Activated T-cell treated with anti-CD3 and anti-CD28 coated beads, Interleukin-2, amount 50 U/mL, for 72 hours (primary cell): Measurements from ENCODE around the gene UBE2E3. TPM values are rescaled to one million over a fixed set of nuclear protein-coding genes. Genes with fewer than 3 reads are reported as not detected.
A peak's percentile ranks its signal among the peaks of the same experiment; 100 is the strongest.
"Not testable (repeated sequence)": the region's sequence is repeated elsewhere in the genome, so short reads cannot be mapped to it uniquely, and the experiment has no call there.

Experiments
- ATAC-seq, 2 donors: fragments of 150-1000 bp; cut with Tn5 transposase; replicated peaks in 1 of 2; 2 replicates each; pipeline ENCODE4 v1.10.0; 2021; ENCODE audit warnings: moderate library complexity in 2 of 2, mild to moderate bottlenecking in 1 of 2
- DNase-seq, 2 donors: peaks; one replicate each; pipeline ENCODE4 v3.0.0; 2021 to 2022; ENCODE audit warnings: mixed read lengths in 1 of 2
- H3K27ac Mint-ChIP-seq: one replicate; pipeline ENCODE4 v1.8.0; 2022; ENCODE audit warnings: mild to moderate bottlenecking, moderate library complexity, mixed read lengths
- H3K27me3 Mint-ChIP-seq: one replicate; pipeline ENCODE4 v1.8.0; 2022; ENCODE audit warnings: low read depth, mixed read lengths
- H3K36me3 Mint-ChIP-seq, 2 donors: one replicate each; pipeline ENCODE4 v1.8.0; 2022; ENCODE audit warnings: mixed read lengths in 2 of 2, mild to moderate bottlenecking in 1 of 2; ENCODE audit not compliant: insufficient read depth in 2 of 2
- H3K4me1 Mint-ChIP-seq: one replicate; pipeline ENCODE4 v1.8.0; 2022; ENCODE audit warnings: low read depth, mixed read lengths
- H3K4me3 Mint-ChIP-seq, 2 donors: one replicate each; pipeline ENCODE4 v1.8.0; 2022; ENCODE audit warnings: mild to moderate bottlenecking in 2 of 2, mixed read lengths in 2 of 2, moderate library complexity in 2 of 2
- H3K9me3 Mint-ChIP-seq, 2 donors: one replicate each; pipeline ENCODE4 v1.8.0; 2022; ENCODE audit warnings: mixed read lengths in 2 of 2
- total RNA-seq, 2 donors: library from RNA; stranded (reverse); gene quantifications; one replicate each; pipeline ENCODE4 v1.2.3, GENCODE V29; 2022

Gene UBE2E3
- total RNA-seq, 2 donors from 2014 or later: 37.8 to 41.4 TPM

- Mint-ChIP-seq H3K4me3 (no peak overlapping the region), H3K9me3 (no peaks in the 10 kb centered on the region), H3K4me1 (peaks cover 8% of the 10 kb centered on the region), H3K27me3 (no peaks in the 10 kb centered on the region), H3K36me3 (no peaks in the 10 kb centered on the region), H3K27ac (no peak overlapping the region)
- DNase-seq: no peak
- no peak for ATAC-seq
These were observed 26.9 kb downstream of the UBE2E3 start for GRCh38 chr2:181007086-181007837.

- no peak overlapping the region for H3K27ac Mint-ChIP-seq
- H3K36me3 Mint-ChIP-seq: no peaks in the 10 kb centered on the region
- no peaks in the 10 kb centered on the region for H3K27me3 Mint-ChIP-seq
- no peak for DNase-seq
- no peak for ATAC-seq
- H3K4me3 Mint-ChIP-seq: no peak overlapping the region
- H3K9me3 Mint-ChIP-seq: no peaks in the 10 kb centered on the region
- peaks cover 12% of the 10 kb centered on the region for H3K4me1 Mint-ChIP-seq
These were observed 28.0 kb downstream of the UBE2E3 start for GRCh38 chr2:181008407-181008806.

GRCh38 chr2:181021199-181021789 lies 40.9 kb downstream of the UBE2E3 start:
- Mint-ChIP-seq H3K4me1 (peaks cover 12% of the 10 kb centered on the region), H3K27me3 (no peaks in the 10 kb centered on the region), H3K9me3 (peaks cover 2 to 4% of the 10 kb centered on the region in 2 donors)

GRCh38 chr2:181022652-181023051 lies 42.2 kb downstream of the UBE2E3 start:
- DNase-seq: no peak
- Mint-ChIP-seq H3K36me3 (no peaks in the 10 kb centered on the region), H3K4me1 (peaks cover 14% of the 10 kb centered on the region), H3K27ac (no peak overlapping the region), H3K9me3 (peaks cover 2 to 4% of the 10 kb centered on the region in 2 donors), H3K4me3 (no peak overlapping the region), H3K27me3 (no peaks in the 10 kb centered on the region)
- ATAC-seq: no peak

More at GRCh38 chr2:181021199-181021789, 40.9 kb downstream of the UBE2E3 start:
- ATAC-seq: no peak
- DNase-seq: no peak
- Mint-ChIP-seq H3K36me3 (no peaks in the 10 kb centered on the region), H3K4me3 (no peak overlapping the region), H3K27ac (no peak overlapping the region)

- Mint-ChIP-seq H3K4me1 (peaks cover 14% of the 10 kb centered on the region), H3K9me3 (peaks cover 1 to 2% of the 10 kb centered on the region in 2 donors), H3K4me3 (no peak overlapping the region), H3K36me3 (no peaks in the 10 kb centered on the region), H3K27ac (no peak overlapping the region), H3K27me3 (no peaks in the 10 kb centered on the region)
- DNase-seq: no peak
- no peak for ATAC-seq
These were observed 44.6 kb downstream of the UBE2E3 start for GRCh38 chr2:181025004-181025403.

GRCh38 chr2:181036445-181036844 lies 56.0 kb downstream of the UBE2E3 start:
- ATAC-seq (peak; percentile 22 to 25), DNase-seq (no peak)
- Mint-ChIP-seq H3K4me1 (peaks cover 32% of the 10 kb centered on the region), H3K36me3 (peaks cover 0 to 2% of the 10 kb centered on the region in 2 donors), H3K4me3 (peak overlapping the region in 1 of 2 donors; percentile 31), H3K27ac (peak overlapping the region; percentile 73), H3K9me3 (peaks cover 0 to 5% of the 10 kb centered on the region in 2 donors), H3K27me3 (no peaks in the 10 kb centered on the region)

- Mint-ChIP-seq H3K9me3 (peaks cover 0 to 5% of the 10 kb centered on the region in 2 donors), H3K36me3 (no peaks in the 10 kb centered on the region), H3K27ac (peak overlapping the region; percentile 73), H3K4me3 (peak overlapping the region; percentile 7 to 31), H3K27me3 (no peaks in the 10 kb centered on the region), H3K4me1 (peaks cover 36% of the 10 kb centered on the region)
- DNase-seq: peak; percentile 16 to 34
- ATAC-seq: peak; percentile 82 to 87
These were observed 56.6 kb downstream of the UBE2E3 start for GRCh38 chr2:181036848-181037603.

GRCh38 chr2:181037922-181038321 lies 57.5 kb downstream of the UBE2E3 start:
- Mint-ChIP-seq H3K27ac (no peak overlapping the region), H3K27me3 (no peaks in the 10 kb centered on the region), H3K4me3 (peak overlapping the region in 1 of 2 donors; percentile 29), H3K36me3 (no peaks in the 10 kb centered on the region), H3K4me1 (peaks cover 42% of the 10 kb centered on the region), H3K9me3 (peaks cover 0 to 2% of the 10 kb centered on the region in 2 donors)
- DNase-seq (peak; percentile 19 to 31), ATAC-seq (peak; percentile 72 to 73)

GRCh38 chr2:181038796-181039195 lies 58.4 kb downstream of the UBE2E3 start:
- H3K27ac Mint-ChIP-seq: no peak overlapping the region
- ATAC-seq: no peak
- no peak for DNase-seq

GRCh38 chr2:181040839-181041238 lies 60.4 kb downstream of the UBE2E3 start:
- ATAC-seq, H3K27me3 Mint-ChIP-seq, H3K4me3 Mint-ChIP-seq, H3K36me3 Mint-ChIP-seq, DNase-seq, H3K27ac Mint-ChIP-seq, H3K9me3 Mint-ChIP-seq: not testable (repeated sequence)
- H3K4me1 Mint-ChIP-seq: peaks cover 41% of the 10 kb centered on the region

More at GRCh38 chr2:181038796-181039195, 58.4 kb downstream of the UBE2E3 start:
- Mint-ChIP-seq H3K27me3 (no peaks in the 10 kb centered on the region), H3K9me3 (no peaks in the 10 kb centered on the region), H3K4me3 (no peak overlapping the region), H3K36me3 (no peaks in the 10 kb centered on the region), H3K4me1 (peaks cover 42% of the 10 kb centered on the region)

GRCh38 chr2:181041661-181042060 lies 61.3 kb downstream of the UBE2E3 start:
- Mint-ChIP-seq H3K27ac (no peak overlapping the region), H3K27me3 (no peaks in the 10 kb centered on the region), H3K4me1 (peaks cover 33% of the 10 kb centered on the region), H3K36me3 (no peaks in the 10 kb centered on the region), H3K9me3 (no peaks in the 10 kb centered on the region), H3K4me3 (no peak overlapping the region)
- DNase-seq (peak; percentile 15 to 26), ATAC-seq (peak; percentile 58 to 65)

- peaks cover 23% of the 10 kb centered on the region for H3K4me1 Mint-ChIP-seq
- H3K9me3 Mint-ChIP-seq: no peaks in the 10 kb centered on the region
- no peaks in the 10 kb centered on the region for H3K36me3 Mint-ChIP-seq
- DNase-seq (no peak), ATAC-seq (no peak)
- H3K4me3 Mint-ChIP-seq: no peak overlapping the region
- H3K27ac Mint-ChIP-seq: no peak overlapping the region
- H3K27me3 Mint-ChIP-seq: no peaks in the 10 kb centered on the region
These were observed 62.3 kb downstream of the UBE2E3 start for GRCh38 chr2:181042706-181043105.

- ATAC-seq (peak in 1 of 2 donors; percentile 58), DNase-seq (no peak)
- Mint-ChIP-seq H3K9me3 (no peaks in the 10 kb centered on the region), H3K4me1 (peaks cover 6% of the 10 kb centered on the region), H3K27ac (no peak overlapping the region), H3K4me3 (no peak overlapping the region), H3K36me3 (no peaks in the 10 kb centered on the region), H3K27me3 (no peaks in the 10 kb centered on the region)
These were observed 66.4 kb downstream of the UBE2E3 start for GRCh38 chr2:181046833-181047232.
